Lung (tissue), 12 donors: ENCODE results near the gene SERF2. TPM values are rescaled to one million over a fixed set of nuclear protein-coding genes. Genes with fewer than 3 reads are reported as not detected.
A peak's percentile ranks its signal among the peaks of the same experiment; 100 is the strongest.
"Not testable (repeated sequence)": the region's sequence is repeated elsewhere in the genome, so short reads cannot be mapped to it uniquely, and the experiment has no call there.

ENCODE experiments used
- ATAC-seq: fragments of 200-7000 bp; cut with Tn5 transposase; one replicate; pipeline ENCODE4 v1.9.1; 2020; ENCODE audit warnings: moderate number of reproducible peaks; ENCODE audit not compliant: insufficient read depth, low FRiP score
- DNase-seq, 3 donors: peaks; one replicate each; pipeline ENCODE4 v3.0.0-alpha.2; 2013 to 2017
- H3K27ac ChIP-seq, 2 donors: one replicate each; pipeline ENCODE4 v1.5.1; 2013; ENCODE audit warnings: mild to moderate bottlenecking in 2 of 2, moderate library complexity in 2 of 2, control low read depth in 1 of 2, inconsistent platforms in 1 of 2, low read depth in 1 of 2, low read length in 1 of 2
- H3K27me3 ChIP-seq, 3 donors: one replicate each; pipeline ENCODE4 v1.5.1; 2013; ENCODE audit warnings: low read length in 2 of 3; ENCODE audit not compliant: control insufficient read depth in 3 of 3, insufficient read depth in 3 of 3
- H3K36me3 ChIP-seq, 4 donors: one replicate each; pipeline ENCODE4 v1.5.1; 2013; ENCODE audit warnings: low read length in 4 of 4, mild to moderate bottlenecking in 1 of 4, moderate library complexity in 1 of 4; ENCODE audit not compliant: control insufficient read depth in 4 of 4, insufficient read depth in 4 of 4
- H3K4me1 ChIP-seq, 5 donors: one replicate each; pipeline ENCODE4 v1.5.1; 2013; ENCODE audit warnings: low read length in 5 of 5, mild to moderate bottlenecking in 2 of 5, moderate library complexity in 1 of 5; ENCODE audit not compliant: control insufficient read depth in 5 of 5, insufficient read depth in 5 of 5
- H3K4me3 ChIP-seq: one replicate; pipeline ENCODE4 v1.5.1; 2013; ENCODE audit warnings: mild to moderate bottlenecking, control low read depth, moderate library complexity
- H3K9ac ChIP-seq, 2 donors: one replicate each; pipeline ENCODE4 v1.5.1; 2013; ENCODE audit warnings: low read length in 2 of 2, control low read depth in 1 of 2; ENCODE audit not compliant: insufficient read depth in 1 of 2
- H3K9me3 ChIP-seq, 4 donors: one replicate each; pipeline ENCODE4 v1.5.1; 2013; ENCODE audit warnings: low read length in 3 of 4, mild to moderate bottlenecking in 1 of 4, moderate library complexity in 1 of 4; ENCODE audit not compliant: control insufficient read depth in 4 of 4, insufficient read depth in 3 of 4
- CTCF ChIP-seq: IDR thresholded peaks from 2 replicates; pipeline ENCODE4 v1.5.1; 2012; ENCODE audit warnings: mild to moderate bottlenecking; ENCODE audit errors: control extremely low read depth, extremely low read depth
- WGBS, 2 donors: extraction: QIAGEN DNeasy Blood & Tissue Kit; methylation state at CpG; one replicate each; pipeline ENCODE4 v1.1.7; 2013; 5-methylcytosine and 5-hydroxymethylcytosine counted together
- polyA plus RNA-seq, 2 donors: library from polyadenylated mRNA; stranded (reverse); fragments of 200-250 nt; gene quantifications; one replicate each; pipeline ENCODE4 v1.2.1, GENCODE V29; 2013
- total RNA-seq, 2 donors: library from RNA; depleted of rRNA in 1 of 2; stranded (reverse); fragments of >200 nt in 1 of 2; gene quantifications; one replicate each; pipeline ENCODE4 v1.2.1, GENCODE V29; 2014 to 2021
- donor health status: control.
- donor health status: control.
- donor health status: Bipolar disorder and iron deficiency.
- donor health status: healthy.
- donor health status: DM: yes; HTN: yes; CAD: no.

Gene SERF2
- total and polyA plus RNA-seq, 4 donors, result 334 to 3,331 (median 1,515) TPM

DNA sequence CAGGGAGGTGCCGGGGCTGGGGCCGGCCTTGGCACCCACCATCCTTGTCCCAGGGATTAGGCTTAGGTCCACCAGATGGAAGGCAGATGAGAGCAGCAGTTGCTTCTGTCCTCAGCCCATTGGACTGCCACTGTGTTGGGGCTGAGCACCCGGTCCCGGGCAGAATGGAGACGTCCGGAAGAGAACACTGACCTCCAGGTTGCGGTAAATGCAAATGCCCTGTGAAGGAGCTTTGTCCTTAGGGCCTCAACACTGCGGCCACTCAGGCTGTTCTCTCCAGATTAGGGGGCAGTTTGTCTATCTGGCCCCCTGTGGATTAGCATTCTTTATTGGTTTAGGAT, 7.8 kb downstream of the SERF2 start, which contains the start of gene SERINC4:
Gene SERINC4 (minus strand): TSS at position 276 of the 341 bp plus-strand sequence. CDS start 234 bp downstream, at position 42.
- H3K9ac ChIP-seq, result peak within 1 kb of the TSS; percentile 65 to 95
- H3K27me3 ChIP-seq, result no peaks in the 10 kb centered on the region
- no peaks in the 10 kb centered on the region for H3K9me3 ChIP-seq
- peak within 1 kb of the TSS; percentile 99 for H3K4me3 ChIP-seq
- ATAC-seq (no peak), DNase-seq (no peak)
- WGBS, 2 donors, result 94 to 97% methylated on average over 8 of the region's 8 CpGs
- TF ChIP-seq CTCF, result no peak
- H3K4me1 ChIP-seq, result peaks cover under 1 to 21% (median 11%) of the 10 kb centered on the region in 5 donors
- peak within 1 kb of the TSS; percentile 73 to 95 for H3K27ac ChIP-seq
- peaks cover 5 to 47% (median 31%) of the 10 kb centered on the region in 4 donors for H3K36me3 ChIP-seq

DNA sequence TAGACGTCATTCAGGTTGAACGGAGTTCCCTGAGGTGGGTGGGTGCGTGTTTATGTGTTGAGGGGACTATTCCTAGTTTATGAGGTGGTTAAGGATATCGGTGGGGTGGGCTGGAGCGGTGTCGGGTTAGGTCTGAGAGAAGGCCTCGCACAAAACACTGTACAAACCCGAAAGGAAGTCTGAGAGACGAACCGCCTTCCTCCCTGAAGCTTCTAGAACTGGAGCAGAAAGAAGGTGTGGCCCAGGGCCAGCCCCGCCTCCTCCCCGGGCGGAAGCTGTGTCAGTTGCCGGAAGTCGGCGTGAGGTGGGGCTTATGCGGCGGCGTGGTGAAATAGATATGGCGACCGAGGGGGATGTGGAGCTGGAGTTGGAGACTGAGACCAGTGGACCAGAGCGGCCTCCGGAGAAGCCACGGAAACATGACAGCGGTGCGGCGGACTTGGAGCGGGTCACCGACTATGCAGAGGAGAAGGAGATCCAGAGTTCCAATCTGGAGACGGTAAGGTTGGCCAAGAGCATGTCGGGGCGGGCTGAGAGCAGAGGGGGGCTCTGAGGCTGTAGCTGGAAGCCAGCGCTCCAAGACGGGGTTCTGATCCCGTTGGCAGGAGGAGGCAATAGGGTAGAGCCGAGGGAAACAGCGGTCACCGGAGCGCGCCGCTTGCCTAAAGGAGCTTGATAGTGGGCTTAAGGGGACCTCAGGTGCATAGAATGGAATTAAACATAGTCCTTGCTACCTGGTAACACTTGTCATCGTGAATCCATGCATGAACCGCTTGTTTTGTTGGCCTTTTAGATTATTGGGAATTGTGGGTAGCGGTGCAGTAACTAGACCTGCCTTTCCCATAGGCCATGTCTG, 8.4 kb downstream of the SERF2 start, which contains the start of gene HYPK:
Gene HYPK (plus strand): TSS at position 314 of the 856 bp plus-strand sequence. CDS start 24 bp downstream, at position 338.
- H3K9me3 ChIP-seq, result no peaks in the 10 kb centered on the region
- H3K36me3 ChIP-seq, result peaks cover 8 to 47% (median 30%) of the 10 kb centered on the region in 4 donors
- ATAC-seq (peak; percentile 93), DNase-seq (peak; percentile 94 to 96 (median 94))
- peaks cover 0 to 17% (median 10%) of the 10 kb centered on the region in 5 donors for H3K4me1 ChIP-seq
- H3K9ac ChIP-seq, result peak within 1 kb of the TSS; percentile 65 to 95
- peak within 1 kb of the TSS; percentile 99 for H3K4me3 ChIP-seq
- no peaks in the 10 kb centered on the region for H3K27me3 ChIP-seq
- TF ChIP-seq CTCF, result no peak
- H3K27ac ChIP-seq, result peak within 1 kb of the TSS; percentile 73 to 95
- 7 to 8% methylated on average over 44 of the region's 44 CpGs for WGBS, 2 donors

DNA sequence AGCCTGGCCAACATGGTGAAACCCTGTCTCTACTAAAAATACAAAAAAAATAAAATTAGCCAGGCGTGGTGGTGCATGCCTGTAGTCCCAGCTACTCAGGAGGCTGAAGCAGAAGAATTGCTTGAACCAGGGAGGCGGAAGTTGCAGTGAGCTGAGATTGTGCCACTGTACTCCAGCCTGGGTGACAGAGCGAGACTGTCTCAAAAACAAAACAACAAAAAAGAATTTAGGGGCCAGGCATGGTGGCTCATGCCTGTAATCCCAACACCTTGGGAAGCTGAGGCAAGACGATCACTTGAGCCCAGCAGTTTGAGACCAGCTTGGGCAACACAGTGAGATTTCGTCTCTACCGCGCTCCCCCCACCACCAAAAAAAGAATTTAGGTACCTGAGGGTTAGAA, 10.6 kb downstream of the SERF2 start:
- H3K27ac ChIP-seq, H3K27me3 ChIP-seq, H3K9me3 ChIP-seq, H3K4me3 ChIP-seq, H3K9ac ChIP-seq, ATAC-seq, DNase-seq: not testable (repeated sequence)
- peaks cover 0 to 14% (median 8%) of the 10 kb centered on the region in 5 donors for H3K4me1 ChIP-seq
- H3K36me3 ChIP-seq, result peaks cover 22 to 46% (median 36%) of the 10 kb centered on the region in 4 donors
- WGBS, 2 donors, result 98 to 99% methylated on average over 7 of the region's 7 CpGs

DNA sequence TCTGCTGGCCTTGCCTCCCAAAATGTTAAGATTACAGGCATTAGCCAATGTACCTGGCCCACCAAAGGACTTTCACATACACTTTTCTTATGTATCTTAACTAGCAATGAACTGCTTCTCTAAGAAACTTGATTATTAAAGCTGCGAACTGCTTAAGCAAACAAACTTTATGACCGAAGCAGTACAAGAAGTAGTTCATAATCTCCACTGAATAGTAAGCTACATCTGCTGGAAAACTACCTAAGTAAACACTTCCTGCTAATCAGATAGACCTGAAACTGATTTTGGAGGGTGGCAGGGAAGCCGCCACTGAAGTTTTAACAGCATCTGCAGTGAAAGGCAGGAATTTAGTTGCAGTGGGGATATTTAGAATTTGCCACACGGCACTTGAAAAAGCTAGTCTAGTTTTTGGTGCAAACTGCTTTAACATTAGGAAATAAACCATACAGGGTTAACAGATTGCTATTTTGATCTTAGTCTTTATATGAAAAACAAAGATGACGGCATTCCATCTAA, 16.4 kb downstream of the SERF2 start:
- Histone ChIP-seq H3K9me3 (no peaks in the 10 kb centered on the region), H3K27ac (no peak overlapping the region), H3K36me3 (peaks cover 44 to 60% (median 48%) of the 10 kb centered on the region in 4 donors), H3K4me3 (no peak overlapping the region), H3K9ac (no peak overlapping the region), H3K27me3 (no peaks in the 10 kb centered on the region), H3K4me1 (no peaks in the 10 kb centered on the region)
- whole genome bisulfite sequencing, 2 donors, result 94 to 95% methylated on average over 5 of the region's 5 CpGs
- ATAC-seq (no peak), DNase-seq (no peak)
- TF ChIP-seq CTCF, result no peak
